ENCODE data around the gene RARG.

The RARG gene

GRCh38 chr12:53244337-53244736 lies 12.3 kb upstream of the RARG start:
- no peak for DNase-seq (ENCODE audit: low read depth)

DNA sequence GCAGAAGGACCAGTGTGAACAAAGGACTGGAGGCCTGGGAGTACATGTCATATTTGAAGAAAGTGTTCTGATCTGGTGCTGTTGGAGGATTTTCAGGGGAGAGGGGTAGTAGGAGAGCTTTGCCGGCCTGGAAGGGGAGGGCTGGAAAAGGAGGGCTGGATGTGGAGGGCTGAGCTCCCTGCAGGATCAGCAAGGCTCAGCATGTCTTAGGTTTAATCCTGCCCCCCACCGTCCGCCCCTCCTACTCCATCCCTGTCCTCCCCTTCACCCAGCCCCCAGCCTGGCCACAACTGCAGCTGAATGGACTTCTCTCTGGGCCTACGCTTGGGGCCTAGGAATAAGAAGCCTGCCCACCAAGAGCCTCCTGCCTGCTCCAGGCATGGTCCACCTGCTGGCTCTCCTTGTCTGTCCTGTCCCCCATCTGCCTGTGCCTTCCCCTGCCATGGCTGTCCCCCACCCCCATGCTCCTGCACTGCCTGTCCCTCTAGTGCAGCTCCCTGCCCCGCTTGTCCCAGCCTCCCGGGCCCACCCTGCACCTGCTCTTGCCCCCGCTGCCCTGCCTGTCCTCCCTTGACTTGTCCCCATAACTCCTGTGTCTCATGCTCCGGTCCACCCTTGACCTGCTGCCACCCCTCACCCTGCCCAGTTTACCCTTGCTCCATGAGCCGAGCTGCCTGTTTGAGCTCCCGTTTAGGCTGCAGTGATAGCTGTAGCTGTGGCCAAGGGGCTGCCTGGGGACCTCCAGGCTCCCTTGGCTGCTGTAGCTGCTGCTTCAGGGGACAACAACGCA lies 9.8 kb upstream of the RARG start:
- no peak for DNase-seq (ENCODE audit: low read depth)

- DNase-seq (ENCODE audit: low read depth): no peak
Measured at GRCh38 chr12:53239643-53240258, 7.7 kb upstream of the RARG start.

DNA sequence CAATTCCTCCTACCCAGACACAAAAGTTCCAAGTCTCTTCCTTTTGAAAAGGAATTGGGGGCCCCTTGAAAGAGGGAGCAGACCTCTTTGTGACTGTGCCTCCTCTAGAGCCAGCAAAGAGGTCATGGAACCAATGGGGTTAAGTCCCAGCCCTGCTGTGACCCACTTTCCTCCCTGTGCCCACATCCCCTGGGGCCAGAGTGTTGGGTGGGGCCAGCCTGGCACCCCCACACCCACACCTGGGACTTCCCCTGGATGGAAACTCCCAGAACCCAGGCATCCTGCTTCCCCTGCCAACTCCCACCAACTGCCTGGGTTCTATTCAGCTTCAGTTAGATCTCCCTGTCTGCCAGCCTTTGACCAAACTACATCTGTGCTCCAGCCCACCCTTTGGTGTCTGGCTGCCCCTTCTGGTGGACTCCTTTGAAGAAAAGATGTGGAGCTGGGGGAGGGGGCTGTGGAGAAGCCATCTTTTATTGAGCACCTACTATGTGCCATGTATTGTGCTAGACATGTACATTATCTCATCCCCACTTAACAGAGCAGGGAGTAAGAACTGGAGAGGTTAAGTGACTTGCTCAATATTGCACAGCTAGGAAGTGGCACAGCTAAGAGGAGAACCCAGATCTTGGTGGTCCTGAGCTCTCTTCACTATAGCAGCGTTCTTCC lies 4.6 kb upstream of the RARG start:
- no peak for DNase-seq (ENCODE audit: low read depth)

DNA sequence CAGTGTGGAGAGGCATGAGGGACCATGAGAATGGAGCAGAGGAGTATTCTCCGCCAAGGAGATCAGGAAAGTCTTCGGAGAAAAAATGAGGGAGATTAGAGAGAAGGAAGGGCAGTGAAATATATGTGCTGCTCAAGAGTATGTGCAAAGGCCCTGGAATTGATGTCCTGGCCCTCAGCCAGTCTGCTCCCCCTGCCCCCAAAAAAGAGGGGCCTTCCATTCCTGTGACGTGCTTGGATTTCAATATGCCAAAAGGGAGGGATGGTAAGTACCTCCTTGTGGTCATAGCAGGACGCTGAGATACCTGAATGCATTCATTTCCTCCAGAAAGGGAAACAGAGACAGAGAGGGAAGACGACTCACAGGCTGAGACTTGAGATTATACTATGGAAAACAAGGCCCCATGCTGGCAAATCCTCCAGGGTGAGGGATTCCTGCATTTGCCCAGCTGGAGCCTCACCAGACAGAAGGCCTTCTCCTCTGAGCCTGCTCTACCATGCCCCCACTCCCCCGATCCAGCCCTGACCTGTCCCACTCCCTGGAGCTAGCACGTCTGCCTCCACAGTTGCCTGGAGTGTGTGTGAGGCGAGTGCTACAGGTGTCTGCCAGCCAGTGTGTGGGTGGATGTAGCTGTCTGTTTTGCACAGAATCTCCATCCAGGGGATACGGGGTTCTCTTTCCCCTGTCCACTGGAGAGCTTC lies 3.9 kb upstream of the RARG start:
- DNase-seq (ENCODE audit: low read depth): no peak

- DNase-seq (ENCODE audit: low read depth): no peak
Measured at GRCh38 chr12:53235164-53235563, 3.2 kb upstream of the RARG start.

DNA sequence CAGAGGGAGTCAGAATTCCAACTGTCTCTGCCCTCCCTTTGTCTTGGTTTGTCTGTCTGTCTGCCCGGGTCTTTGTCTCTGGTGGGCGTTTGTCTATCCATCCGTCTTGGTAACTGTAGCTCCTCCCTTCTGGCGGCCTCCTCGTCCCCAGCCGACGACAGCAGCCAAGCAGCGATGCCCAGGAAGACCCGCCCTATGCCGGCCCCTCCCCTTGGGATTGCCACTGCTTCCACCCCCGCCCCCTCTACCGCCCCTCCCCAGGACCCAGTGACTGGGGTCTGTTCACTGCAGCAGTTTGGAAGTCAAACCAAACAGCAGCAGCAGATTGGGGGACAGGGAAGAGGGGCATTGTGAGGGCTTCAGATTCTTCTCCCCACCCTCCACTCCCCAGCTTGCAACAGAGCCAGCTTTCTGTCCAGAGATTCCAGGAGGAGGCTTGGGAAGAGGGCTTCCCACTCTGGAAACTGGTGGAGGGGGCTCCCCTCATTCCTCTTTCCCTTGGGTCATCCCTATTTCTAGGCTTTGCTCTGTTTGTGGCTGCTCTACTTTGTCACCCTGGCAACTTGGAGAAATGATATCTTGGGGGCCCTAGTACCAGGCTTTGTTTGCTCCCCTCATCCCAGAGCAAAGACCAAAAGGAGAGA lies 2.4 kb upstream of the RARG start:
- no peak for DNase-seq (ENCODE audit: low read depth)

GRCh38 chr12:53233671-53234121 lies 1.7 kb upstream of the RARG start:
- DNase-seq (ENCODE audit: low read depth): no peak

- DNase-seq (ENCODE audit: low read depth): no peak
Measured at GRCh38 chr12:53232646-53233461, 845 bp upstream of the RARG start.

DNA sequence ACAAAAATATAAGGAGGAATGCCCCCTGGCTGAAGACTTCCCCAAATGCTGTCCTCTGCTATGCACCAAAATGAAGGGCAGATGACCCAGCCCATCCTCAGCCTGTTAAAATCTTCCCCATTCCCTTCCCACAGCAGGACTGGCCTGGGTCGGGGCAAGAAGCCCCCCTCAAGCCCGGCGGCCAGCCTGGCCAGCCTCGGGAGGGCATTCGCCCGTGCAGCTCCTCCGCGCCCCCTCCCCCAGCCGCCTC lies 413 bp downstream of the RARG start:
- no peak for DNase-seq (ENCODE audit: low read depth)

DNA sequence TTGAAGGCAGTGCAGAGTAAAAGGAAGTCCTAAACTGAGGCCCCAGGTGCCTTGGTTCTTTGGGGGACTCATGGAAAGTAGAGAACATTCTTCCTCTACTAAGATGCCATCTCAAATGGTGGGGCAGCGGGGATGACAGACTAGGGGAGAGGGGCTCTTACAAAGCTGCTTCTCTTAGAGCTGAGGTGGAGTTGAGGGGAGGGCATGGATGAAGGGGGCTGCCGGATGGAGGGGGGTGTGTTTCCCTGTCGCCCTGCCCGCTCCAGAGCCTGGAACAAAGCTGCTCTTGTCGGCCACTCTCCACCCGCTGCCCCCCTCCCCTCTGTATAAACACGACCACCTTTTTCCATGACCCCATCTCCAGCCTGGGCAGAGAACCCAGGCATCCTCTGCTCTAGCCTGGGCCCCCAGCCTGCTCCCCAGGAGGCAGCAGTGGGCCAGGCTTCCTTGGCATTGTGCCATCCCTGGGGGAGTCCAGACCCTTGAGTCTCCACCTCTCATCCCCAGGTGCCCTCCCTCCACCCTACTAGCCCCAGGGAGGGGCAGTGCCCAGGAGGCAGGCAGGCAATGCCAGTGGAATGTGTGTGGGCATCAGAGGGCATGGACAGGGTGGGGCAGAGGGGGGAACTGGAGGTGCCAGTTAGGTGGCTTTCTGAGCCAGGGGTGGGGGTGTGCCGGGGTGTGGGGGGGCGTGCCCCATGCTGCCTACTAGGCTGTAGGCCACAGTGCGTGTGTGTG lies 1.7 kb downstream of the RARG start:
- DNase-seq (ENCODE audit: low read depth): no peak

DNA sequence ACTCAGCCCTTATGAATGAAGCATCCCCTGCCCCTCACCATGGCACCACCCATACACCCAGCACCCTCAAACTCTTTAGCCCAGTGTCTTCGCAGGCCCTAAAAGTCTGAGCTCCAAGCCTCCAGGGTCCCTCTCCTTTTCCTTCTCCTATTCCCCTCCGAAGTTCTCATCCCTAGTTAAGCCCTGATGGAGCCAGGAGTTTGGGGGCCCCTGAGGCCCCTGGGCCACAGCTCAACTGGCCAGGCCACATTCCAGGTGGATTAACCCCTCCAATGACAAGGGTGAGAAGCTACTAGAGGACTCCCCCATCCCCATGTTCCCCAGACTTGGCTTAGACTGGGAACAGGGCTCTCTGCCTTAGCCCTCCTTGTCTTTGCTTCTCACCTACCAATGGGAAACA lies 2.6 kb downstream of the RARG start:
- DNase-seq (ENCODE audit: low read depth): no peak

DNA sequence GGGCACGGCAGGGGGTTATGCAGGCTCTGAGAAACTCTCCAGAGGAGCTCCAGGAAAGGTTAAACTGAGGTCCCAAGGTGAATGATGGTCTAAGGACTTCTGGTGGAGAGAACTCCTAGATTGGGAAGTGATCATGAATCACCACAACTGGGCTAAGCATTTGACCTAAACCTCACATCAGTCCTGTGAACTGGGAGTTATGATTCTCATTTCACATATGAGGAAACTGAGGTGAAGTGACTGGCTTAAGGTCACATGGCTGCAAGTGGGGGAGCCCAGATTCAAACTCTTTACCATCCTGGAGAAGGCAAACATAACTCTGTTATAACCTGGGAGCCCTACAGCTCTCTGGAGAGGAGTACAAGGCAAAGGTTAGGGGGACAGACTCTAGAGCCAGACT lies 4.2 kb downstream of the RARG start:
- no peak for DNase-seq (ENCODE audit: low read depth)

DNA sequence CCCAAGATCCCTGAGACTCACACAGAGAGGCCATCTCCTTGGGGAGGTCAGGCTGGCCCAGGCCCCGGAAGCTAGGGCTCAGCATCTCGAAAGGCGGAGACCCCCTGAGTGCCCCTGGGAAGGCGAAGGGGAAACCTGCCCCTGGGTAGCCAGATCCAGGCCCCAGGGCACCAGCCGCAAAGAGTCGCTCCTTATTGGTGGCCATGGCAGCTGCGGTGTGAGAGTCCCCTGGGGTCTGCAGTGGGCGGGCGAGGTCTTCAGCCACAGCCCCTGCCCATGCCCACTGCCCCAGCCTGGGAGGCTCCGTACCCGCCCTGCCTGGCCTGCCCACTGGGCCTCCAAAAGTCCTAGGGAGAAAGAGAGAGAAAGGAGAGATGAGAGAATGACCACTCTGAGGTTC lies 4.7 kb downstream of the RARG start:
- no peak for DNase-seq (ENCODE audit: low read depth)

DNA sequence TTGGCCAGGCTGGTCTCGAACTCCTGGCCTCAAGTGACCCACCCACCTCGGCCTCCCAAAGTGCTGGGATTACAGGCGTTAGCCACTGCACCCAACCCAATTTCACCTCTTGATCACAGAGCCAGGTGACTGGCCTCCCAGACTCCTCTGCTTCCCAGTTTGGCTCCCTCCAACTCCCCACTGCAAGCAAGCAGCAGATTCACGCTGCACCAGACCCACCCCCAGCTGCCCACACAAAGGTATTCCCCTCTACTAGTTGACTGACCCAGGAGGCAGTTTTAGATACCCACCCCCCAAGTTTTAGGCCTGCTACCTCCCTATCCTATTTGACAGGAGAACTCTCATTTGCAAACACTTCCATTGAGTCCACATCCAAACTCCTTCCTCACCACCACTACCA lies 5.2 kb downstream of the RARG start:
- DNase-seq (ENCODE audit: low read depth): no peak

- DNase-seq (ENCODE audit: low read depth): no peak
Measured at GRCh38 chr12:53225635-53226424, 6.2 kb downstream of the RARG start.

- no peak for DNase-seq (ENCODE audit: low read depth)
Measured at GRCh38 chr12:53224897-53225634, 6.9 kb downstream of the RARG start.

- no peak for DNase-seq (ENCODE audit: low read depth)
Measured at GRCh38 chr12:53224061-53224896, 7.7 kb downstream of the RARG start.
